ENCODE results near the gene SLC22A16.

Gene SLC22A16

GRCh38 chr6:110447761-110448160, 28.7 kb downstream of the SLC22A16 start:
- no peak for DNase-seq (ENCODE audit: low read depth)

DNA sequence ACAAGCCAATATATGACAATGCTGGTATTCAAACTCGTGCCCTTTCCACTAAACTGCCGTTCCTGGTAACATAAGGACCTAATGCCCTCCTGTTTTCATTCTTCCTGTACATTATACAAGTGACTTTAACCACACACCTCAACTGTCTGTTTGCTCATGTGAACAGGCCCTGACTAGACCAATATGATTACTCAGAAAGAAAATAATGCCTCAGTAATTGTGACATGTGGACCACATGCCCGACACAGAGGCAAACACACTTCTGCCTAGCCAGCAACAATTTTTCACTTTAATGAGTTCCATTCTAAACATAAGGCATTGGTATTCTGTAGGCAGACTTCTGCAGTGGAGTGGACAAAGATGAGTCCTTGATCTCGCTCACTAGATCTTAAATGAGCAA, 30.0 kb downstream of the SLC22A16 start:
- DNase-seq (ENCODE audit: low read depth) = no peak

- no peak for DNase-seq (ENCODE audit: low read depth)
Observed at GRCh38 chr6:110440026-110440425, 36.4 kb downstream of the SLC22A16 start.

DNA sequence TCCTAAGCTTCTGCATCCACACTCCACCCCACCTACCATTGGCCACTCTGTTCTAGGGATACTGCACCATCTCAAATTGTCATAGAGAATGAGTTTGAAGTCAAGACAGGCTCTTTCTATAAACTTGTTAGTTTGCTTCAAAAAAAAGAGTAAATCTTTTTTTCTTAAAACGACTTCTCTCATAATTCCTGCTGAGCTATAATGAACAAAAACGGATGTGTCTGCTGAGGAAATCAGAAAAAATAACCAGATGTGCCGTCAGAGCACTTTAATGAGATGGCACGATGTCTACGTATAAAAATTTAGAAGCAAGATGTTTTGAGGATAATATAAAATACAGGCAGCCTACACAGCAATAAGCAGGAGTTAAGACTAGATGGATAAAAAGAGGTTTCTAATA, 37.1 kb downstream of the SLC22A16 start:
- no peak for DNase-seq (ENCODE audit: low read depth)

DNA sequence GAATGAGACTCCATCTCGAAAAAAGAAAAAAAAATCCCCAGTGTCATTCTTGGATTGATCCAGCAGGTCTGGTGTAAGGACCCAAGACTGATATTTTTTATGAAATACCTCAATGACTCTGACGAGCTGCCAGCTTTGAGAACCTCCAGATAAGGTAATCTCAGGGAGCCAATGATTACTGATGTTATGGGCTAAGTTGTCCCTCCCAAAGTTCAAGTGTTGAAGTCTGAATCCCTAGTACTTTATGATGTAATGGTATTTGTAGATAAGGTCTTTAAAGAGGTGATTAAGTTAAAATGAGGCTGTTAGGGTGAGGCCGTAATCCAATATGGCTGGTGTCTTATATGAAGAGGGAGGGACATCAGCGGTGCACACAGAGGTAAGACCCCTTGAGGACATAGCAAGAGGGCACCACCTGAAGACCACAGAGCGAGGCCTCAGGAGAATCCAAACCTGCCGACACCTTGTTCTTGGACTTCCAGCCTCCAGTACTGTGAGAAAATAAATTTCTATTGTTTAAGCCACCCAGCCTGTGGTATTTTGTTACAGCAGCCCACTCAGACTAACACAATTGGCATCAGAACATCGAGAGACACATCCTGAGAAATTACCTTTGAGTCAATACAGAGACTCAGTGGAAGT, 41.3 kb downstream of the SLC22A16 start:
- DNase-seq (ENCODE audit: low read depth) = no peak

DNA sequence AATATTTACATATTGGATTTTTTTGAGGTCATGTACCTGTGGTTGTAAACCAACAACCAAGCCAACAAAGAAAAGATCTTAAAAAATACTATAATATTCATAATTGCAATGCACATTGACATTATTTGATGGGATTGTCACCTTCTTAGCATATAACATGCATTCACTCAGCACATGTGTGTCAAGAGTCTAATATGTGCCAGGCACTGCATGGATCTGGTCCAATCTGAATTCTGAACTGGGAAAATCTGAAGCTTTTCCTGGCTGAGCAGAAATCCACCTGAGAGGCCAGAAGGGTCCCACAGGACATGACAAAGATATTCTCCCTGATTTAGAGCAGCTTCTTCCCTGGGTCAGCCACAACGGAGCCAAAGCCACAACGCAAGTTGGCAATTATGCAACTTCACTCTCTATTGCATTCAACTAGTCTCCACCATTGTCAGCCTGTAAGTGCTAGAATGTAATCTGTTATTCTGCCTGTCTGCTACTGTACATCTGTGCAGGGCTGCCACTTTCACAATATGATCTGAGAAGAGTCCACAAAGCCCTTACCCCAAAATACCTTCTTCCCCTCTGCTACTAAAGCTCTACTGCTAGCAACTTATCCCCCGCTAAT, 44.0 kb downstream of the SLC22A16 start:
- DNase-seq (ENCODE audit: low read depth) = no peak

GRCh38 chr6:110430741-110431140, 45.7 kb downstream of the SLC22A16 start:
- DNase-seq (ENCODE audit: low read depth) = no peak

- DNase-seq (ENCODE audit: low read depth) = no peak
Observed at GRCh38 chr6:110430236-110430635, 46.2 kb downstream of the SLC22A16 start.

- no peak for DNase-seq (ENCODE audit: low read depth)
Observed at GRCh38 chr6:110428153-110428552, 48.3 kb downstream of the SLC22A16 start.

GRCh38 chr6:110425816-110426215, 50.6 kb downstream of the SLC22A16 start:
- no peak for DNase-seq (ENCODE audit: low read depth)

DNA sequence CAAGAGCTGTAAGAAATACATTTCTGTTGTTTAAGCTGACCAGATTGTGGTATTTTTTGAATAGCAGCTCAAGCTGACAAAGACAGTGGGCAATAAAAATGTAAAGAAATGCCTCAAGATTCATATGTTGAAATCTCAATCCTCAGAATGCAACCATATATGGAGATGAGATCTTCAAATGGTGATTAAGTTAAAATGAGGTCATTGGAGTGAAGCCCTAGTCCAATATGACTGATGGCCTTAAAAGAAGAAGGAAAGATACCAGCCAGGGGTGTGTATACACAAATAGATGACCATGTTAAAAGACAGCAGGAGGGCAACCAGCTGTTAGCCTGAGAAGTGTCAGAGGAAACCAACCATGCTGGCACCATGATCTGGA, 54.0 kb downstream of the SLC22A16 start:
- DNase-seq (ENCODE audit: low read depth) = no peak

DNA sequence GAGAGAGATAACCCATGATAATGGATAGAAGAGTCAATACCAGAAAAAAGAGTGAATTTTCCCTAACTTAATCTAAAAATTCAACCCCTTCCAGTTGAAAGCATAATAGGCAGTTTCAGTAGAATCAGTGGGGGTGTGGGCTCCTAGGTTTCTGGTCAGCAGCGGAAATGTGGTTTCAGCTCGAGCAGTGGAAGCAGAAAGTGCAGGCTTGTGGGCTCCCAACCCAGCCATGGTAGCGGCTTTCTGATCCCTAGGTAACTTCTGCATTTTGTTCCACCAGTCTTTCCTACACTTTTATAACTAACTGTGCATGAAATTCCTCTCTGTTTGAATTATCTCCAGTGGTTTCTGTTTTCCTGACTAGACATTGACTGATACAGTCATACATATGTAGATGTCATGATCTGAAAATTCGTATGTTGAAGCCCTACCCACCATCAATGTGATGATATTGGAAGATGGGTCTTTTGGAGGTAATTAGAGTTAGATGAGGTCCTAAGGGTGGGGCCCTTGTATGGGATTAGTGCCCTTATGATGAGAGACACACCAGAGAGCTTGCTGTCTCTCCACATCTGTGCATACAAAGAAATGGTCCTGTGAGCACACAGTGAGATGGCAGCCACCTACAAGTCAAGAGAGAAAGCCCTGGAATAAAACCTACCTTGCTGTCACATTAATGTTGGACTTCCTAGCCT, 54.5 kb downstream of the SLC22A16 start:
- DNase-seq (ENCODE audit: low read depth) = no peak

GRCh38 chr6:110419028-110419739, 57.2 kb downstream of the SLC22A16 start:
- DNase-seq (ENCODE audit: low read depth) = no peak

- DNase-seq (ENCODE audit: low read depth) = no peak
Observed at GRCh38 chr6:110418594-110418993, 57.8 kb downstream of the SLC22A16 start.

GRCh38 chr6:110415086-110415916, 61.1 kb downstream of the SLC22A16 start, which contains the start of gene DDO:
Gene DDO, minus strand, starts transcription at chr6:110415575. Its CDS starts 2,113 bp downstream, at chr6:110413462.
- DNase-seq (ENCODE audit: low read depth) = no peak

DNA sequence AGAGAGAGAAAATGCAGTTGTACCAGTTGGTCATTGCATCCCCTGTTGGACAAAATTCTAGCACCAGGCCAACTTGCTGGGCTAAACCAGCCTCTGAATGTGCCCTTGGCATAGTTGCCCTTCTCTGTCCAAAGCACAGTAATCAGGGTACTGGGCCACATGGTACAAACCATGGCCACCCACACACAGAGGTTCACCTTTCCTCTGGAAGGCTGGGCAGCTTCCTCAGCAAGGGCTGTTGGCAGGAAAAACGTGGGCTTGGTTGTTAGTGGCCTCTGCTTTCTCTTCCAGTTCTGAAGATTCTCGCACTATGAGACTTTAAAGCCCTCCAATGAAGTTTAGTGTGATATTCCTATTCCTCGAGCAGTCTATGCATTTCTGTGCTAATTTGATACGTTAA, 61.7 kb downstream of the SLC22A16 start:
- DNase-seq (ENCODE audit: low read depth) = no peak

DNA sequence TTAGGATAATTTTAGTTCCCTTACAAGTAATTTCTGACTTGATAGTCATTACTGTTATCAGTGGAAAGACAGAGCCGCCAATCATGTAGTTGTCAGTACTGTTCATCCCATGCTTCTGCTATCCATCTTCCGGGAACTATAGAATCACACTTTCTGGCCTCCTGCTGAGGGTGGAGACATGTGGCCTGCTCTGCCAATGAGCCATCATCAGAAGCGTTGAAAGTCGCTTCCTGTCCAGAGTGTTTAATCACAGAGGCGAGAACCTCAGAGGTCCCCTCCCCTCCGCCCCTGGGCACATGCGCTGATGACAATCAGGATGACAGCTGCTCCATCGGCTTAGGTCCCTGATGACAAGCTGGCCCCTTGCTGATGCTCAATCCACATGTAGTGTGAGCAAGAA, 64.1 kb downstream of the SLC22A16 start:
- no peak for DNase-seq (ENCODE audit: low read depth)

GRCh38 chr6:110410511-110410910, 65.9 kb downstream of the SLC22A16 start:
- no peak for DNase-seq (ENCODE audit: low read depth)

- no peak for DNase-seq (ENCODE audit: low read depth)
Observed at GRCh38 chr6:110409794-110410193, 66.6 kb downstream of the SLC22A16 start.

- no peak for DNase-seq (ENCODE audit: low read depth)
Observed at GRCh38 chr6:110408901-110409300, 67.5 kb downstream of the SLC22A16 start.

GRCh38 chr6:110404607-110405006, 71.8 kb downstream of the SLC22A16 start:
- DNase-seq (ENCODE audit: low read depth) = no peak
